ENCODE measurements around the gene C1orf159.

C1orf159 gene

DNA sequence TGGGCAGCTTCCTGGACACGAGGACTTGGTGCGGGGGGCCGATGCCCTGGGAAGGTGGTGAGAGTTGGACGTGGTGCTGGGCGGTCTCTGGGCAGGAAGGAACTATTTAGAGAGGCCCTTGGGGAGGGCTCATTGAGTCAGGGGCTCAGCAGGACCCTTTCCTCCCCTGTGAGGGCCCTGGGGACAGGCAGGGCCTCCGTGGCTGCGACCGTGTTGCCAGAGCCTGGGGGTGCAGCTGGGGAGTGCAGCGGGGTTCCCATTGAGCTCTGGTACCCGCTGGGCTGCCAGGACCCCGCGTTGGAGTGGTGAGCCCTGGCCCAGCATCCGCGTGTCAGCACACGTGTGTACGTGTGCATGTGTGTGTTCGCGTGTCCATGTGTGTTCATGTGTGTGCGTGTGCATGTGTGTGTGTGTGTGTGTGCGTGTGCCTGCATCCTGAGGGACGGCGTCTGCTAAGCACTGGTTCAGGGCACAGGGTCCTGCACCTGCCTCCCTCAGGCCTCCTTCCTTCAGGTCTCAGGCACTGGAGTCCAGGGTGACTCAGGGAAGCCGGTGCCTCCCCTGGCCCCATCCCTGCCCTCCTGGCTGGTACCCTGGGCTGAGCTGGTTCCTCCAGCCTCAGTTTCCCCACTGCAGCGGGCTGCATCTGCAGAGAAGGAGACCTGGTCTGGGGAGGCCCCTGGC lies 52.5 kb downstream of the C1orf159 start:
- DNase-seq (ENCODE audit: extremely low spot score): no peak
- POLR2A ChIA-PET: interaction anchor here (0.8 to 1.4 kb wide), 5 partner anchors 62 to 210 kb away, joined by 3 to 5 read pairs (median 3); partner anchors contain the start of gene UBE2J2
- TF ChIP-seq CTBP1 (IDR thresholded peaks at IDR 0.05; ENCODE audit: borderline replicate concordance) (no peak), FOXA1 (IDR thresholded peaks at IDR 0.05) (no peak), FOXK2 (IDR thresholded peaks at IDR 0.05) (no peak), L3MBTL2 (conservative IDR thresholded peaks at IDR 0.05) (no peak), ELF4 (IDR thresholded peaks at IDR 0.05) (no peak), SUZ12 (IDR thresholded peaks at IDR 0.05) (no peak), HDGF (IDR thresholded peaks at IDR 0.05; ENCODE audit: borderline replicate concordance) (no peak), FOXM1 (IDR thresholded peaks at IDR 0.05; ENCODE audit: borderline replicate concordance) (no peak), TARDBP (IDR thresholded peaks at IDR 0.05) (no peak), LEF1 (IDR thresholded peaks at IDR 0.05; ENCODE audit: borderline replicate concordance) (no peak), ARNT (IDR thresholded peaks at IDR 0.05) (no peak), ZNF384 (IDR thresholded peaks at IDR 0.05) (no peak), NFRKB (IDR thresholded peaks at IDR 0.05) (no peak), SP1 (IDR thresholded peaks at IDR 0.05) (no peak), BHLHE40 (IDR thresholded peaks at IDR 0.05; ENCODE audit: borderline replicate concordance) (no peak)
- TF ChIP-seq, protein P1, sequence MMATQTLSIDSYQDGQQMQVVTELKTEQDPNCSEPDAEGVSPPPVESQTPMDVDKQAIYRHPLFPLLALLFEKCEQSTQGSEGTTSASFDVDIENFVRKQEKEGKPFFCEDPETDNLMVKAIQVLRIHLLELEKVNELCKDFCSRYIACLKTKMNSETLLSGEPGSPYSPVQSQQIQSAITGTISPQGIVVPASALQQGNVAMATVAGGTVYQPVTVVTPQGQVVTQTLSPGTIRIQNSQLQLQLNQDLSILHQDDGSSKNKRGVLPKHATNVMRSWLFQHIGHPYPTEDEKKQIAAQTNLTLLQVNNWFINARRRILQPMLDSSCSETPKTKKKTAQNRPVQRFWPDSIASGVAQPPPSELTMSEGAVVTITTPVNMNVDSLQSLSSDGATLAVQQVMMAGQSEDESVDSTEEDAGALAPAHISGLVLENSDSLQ (IDR thresholded peaks at IDR 0.05): no peak
- CTCF ChIA-PET: interaction anchor here (0.8 to 1.6 kb wide), 6 partner anchors 11 to 120 kb away, joined by 3 to 22 read pairs (median 4); partner anchors contain the start of genes AGRN, PERM1 and RNF223

DNA sequence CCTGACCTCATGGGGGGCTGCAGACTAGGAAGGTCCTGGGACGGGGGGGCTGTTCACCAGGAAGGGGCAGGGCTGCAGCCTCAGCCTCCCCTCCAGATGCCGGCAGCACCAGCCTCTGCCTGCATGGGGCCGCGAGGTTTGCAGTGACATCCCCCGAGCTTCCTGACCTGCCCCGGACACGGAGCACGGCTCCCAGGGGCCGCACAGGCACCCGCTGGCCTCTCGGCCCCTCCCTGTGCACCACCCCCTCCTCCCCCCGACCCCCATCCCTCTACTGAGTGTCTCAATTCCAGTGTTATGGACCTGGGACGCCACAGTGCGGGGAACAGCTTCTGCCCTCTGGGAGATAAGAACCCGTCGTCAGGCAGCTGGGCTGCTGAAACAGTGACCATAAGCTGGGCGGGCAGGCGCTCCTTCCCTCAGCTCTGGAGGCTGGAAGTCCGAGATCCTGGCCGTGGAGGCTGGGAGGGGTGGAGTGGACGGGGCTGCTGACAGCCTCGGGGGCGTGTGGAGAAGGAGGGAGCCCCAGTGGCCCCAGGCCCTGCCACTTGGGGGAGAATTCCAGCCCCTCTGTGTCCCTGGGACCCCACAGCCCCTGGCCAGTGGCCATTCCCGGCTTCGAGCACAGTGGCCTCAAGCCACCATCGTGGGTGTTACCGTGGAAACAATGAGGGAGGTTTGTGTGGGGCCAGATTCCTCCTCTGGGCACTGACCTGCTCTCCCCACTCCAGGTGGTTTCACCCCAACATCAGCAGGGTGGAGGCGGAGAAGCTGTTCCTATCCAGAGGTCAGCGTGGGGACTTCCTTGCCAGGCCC lies 53.3 kb downstream of the C1orf159 start:
- POLR2A ChIA-PET: interaction anchor here (1.1 kb wide), 1 partner anchor 61 kb away, joined by 3 read pairs; no protein-coding TSS in a partner anchor
- TF ChIP-seq CTBP1 (IDR thresholded peaks at IDR 0.05; ENCODE audit: borderline replicate concordance): no peak
- TF ChIP-seq FOXA1 (IDR thresholded peaks at IDR 0.05): no peak
- TF ChIP-seq TARDBP (IDR thresholded peaks at IDR 0.05): no peak
- TF ChIP-seq NFRKB (IDR thresholded peaks at IDR 0.05): no peak
- no peak for TF ChIP-seq ELF4 (IDR thresholded peaks at IDR 0.05)
- no peak for TF ChIP-seq FOXK2 (IDR thresholded peaks at IDR 0.05)
- TF ChIP-seq ZNF384 (IDR thresholded peaks at IDR 0.05): no peak
- TF ChIP-seq SUZ12 (IDR thresholded peaks at IDR 0.05): no peak
- TF ChIP-seq, protein P1 (IDR thresholded peaks at IDR 0.05): no peak
- TF ChIP-seq L3MBTL2 (conservative IDR thresholded peaks at IDR 0.05): no peak
- no peak for TF ChIP-seq SP1 (IDR thresholded peaks at IDR 0.05)
- TF ChIP-seq ARNT (IDR thresholded peaks at IDR 0.05): no peak
- no peak for TF ChIP-seq BHLHE40 (IDR thresholded peaks at IDR 0.05; ENCODE audit: borderline replicate concordance)
- no peak for TF ChIP-seq FOXM1 (IDR thresholded peaks at IDR 0.05; ENCODE audit: borderline replicate concordance)
- CTCF ChIA-PET: interaction anchor here (0.7 to 1.1 kb wide), 2 partner anchors 45 to 78 kb away, joined by 3 read pairs; no protein-coding TSS in a partner anchor
- DNase-seq (ENCODE audit: extremely low spot score): no peak

DNA sequence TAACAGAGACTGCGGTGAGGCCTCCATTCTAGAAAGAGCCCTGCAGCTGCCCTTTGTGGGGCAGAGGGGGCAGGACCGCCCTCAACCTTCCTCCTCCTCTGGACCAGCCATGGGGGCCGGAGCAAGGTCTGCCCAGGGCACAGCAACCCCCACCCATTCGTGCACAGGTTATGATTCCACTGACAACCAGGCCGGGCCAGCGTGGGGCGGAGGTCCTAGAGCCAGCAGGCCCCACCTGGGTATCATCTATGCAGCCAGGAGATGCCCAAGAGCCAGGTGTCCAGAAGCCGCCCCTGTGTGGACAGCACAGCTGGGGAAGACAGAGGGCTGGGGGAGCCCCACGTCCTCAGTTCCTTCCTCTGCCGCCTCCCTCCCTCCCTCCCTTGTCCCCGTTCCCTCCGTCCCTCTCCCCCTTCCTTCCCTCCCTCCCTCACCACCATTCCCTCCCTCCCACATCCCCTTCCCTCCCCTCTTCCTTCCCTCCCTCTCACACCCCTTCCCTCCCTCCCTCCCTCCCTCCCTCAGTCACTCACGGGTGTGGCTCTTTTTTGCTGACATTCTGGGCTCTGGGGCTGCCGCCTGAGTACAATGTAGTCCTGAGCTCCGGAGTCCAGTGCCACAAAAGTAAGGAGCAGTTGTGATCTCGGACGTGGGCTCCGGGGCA lies 54.1 kb downstream of the C1orf159 start:
- no peak for DNase-seq (ENCODE audit: extremely low spot score)
- TF ChIP-seq FOXK2 (IDR thresholded peaks at IDR 0.05): no peak
- TF ChIP-seq TARDBP (IDR thresholded peaks at IDR 0.05): no peak
- no peak for TF ChIP-seq CTBP1 (IDR thresholded peaks at IDR 0.05; ENCODE audit: borderline replicate concordance)
- no peak for TF ChIP-seq ZNF384 (IDR thresholded peaks at IDR 0.05)
- TF ChIP-seq NFRKB (IDR thresholded peaks at IDR 0.05): no peak
- no peak for TF ChIP-seq SUZ12 (IDR thresholded peaks at IDR 0.05)
- TF ChIP-seq ARNT (IDR thresholded peaks at IDR 0.05): no peak
- ChIA-PET POLR2A (interaction anchor here (0.6 to 1.1 kb wide), 2 partner anchors 54 to 61 kb away, joined by 3 read pairs; no protein-coding TSS in a partner anchor), CTCF (interaction anchor here (0.7 kb wide), 1 partner anchor 77 kb away, joined by 3 read pairs; no protein-coding TSS in a partner anchor)

DNA sequence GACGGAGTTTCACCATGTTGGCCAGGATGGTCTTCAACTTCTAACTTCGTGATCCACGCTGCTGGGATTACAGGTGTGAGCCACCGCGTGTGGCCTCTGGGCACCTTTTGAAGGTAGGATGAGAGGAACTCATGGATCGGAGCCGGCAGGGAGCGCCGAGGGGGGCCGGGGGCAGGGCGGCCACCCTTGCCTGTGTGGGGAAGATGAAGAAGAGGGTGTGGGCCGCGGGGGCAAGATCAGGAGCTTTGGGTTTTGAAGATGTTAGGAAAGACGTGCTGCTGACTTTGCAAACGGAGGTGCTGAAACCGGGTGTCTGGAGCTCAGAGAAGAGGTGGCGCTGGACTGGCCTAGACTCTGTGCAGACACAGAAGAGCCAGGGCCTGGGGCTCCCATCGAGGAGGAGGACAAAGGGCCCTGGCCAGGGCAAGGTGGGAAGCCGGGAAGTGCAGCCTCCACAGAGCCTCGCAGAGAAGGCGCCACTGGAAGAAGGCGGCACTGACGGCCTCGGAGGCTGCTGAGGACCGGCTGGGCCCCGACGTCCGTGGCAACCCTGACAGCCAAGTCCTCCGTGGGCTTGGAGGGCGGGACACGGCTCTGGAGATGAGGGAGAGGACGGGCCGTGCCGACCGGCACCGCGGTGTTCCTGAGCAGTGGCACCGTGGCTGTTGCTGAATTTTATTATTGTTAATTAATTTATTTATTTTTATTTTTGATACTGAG lies 55.4 kb downstream of the C1orf159 start:
- no peak for DNase-seq (ENCODE audit: extremely low spot score)
- ChIA-PET POLR2A (interaction anchor here (0.9 to 1.3 kb wide), 3 partner anchors 12 to 60 kb away, joined by 3 to 4 read pairs (median 3); partner anchors contain the start of gene HES4), CTCF (interaction anchor here (0.6 to 0.8 kb wide), 2 partner anchors 171 to 212 kb away, joined by 3 read pairs; no protein-coding TSS in a partner anchor)
- TF ChIP-seq, protein P1 (IDR thresholded peaks at IDR 0.05): no peak
- TF ChIP-seq SP1 (IDR thresholded peaks at IDR 0.05) (no peak), LEF1 (IDR thresholded peaks at IDR 0.05; ENCODE audit: borderline replicate concordance) (no peak), CTBP1 (IDR thresholded peaks at IDR 0.05; ENCODE audit: borderline replicate concordance) (no peak), BHLHE40 (IDR thresholded peaks at IDR 0.05; ENCODE audit: borderline replicate concordance) (no peak), ZNF384 (IDR thresholded peaks at IDR 0.05) (no peak), SUZ12 (IDR thresholded peaks at IDR 0.05) (no peak)

Measured in HEK293T (cell line).